Measurements from ENCODE around the gene PSMA2.

PSMA2 gene

DNA sequence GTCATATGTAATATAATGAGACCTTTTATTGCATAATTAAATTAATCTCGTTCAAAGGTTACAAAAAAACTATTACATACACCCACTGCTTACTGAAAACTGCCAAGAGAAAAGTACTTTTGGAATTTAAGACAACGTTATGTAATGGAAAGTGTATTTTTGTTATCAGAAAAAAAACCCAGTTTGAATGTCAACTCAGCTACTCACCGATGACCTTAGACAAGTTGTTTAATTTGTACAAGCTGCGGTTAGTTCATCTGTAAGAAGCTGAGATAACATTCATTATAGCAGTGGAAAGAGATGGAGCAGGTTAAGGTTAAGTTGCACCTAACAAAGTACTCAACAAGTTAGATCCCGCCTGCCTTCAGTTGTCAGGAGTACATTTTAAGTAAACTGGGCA is 1.1 kb downstream of the PSMA2 start:
- Histone ChIP-seq H3K27ac (ENCODE audit: low read length) (peak overlapping the region; percentile 96), H4K20me1 (ENCODE audit: insufficient read depth, low read length) (peaks cover 43% of the 10 kb centered on the region), H3K4me3 (ENCODE audit: low read depth in 1 of 2, low read length in 2 of 2) (peak overlapping the region; percentile 79 to 93), H3K9me3 (ENCODE audit: insufficient read depth, low read length, severe bottlenecking) (no peaks in the 10 kb centered on the region), H3K27me3 (ENCODE audit: insufficient read depth, low read length, poor library complexity) (no peaks in the 10 kb centered on the region), H3K4me2 (ENCODE audit: insufficient read depth, low read length) (peak overlapping the region; percentile 87), H2AFZ (ENCODE audit: low read depth, low read length) (no peak overlapping the region), H3K36me3 (ENCODE audit: insufficient read depth, low read length) (peaks cover 47% of the 10 kb centered on the region), H3K79me2 (ENCODE audit: insufficient read depth, low read length) (peaks cover 94% of the 10 kb centered on the region), H3K9ac (ENCODE audit: low read depth, low read length) (peak overlapping the region; percentile 94), H3K4me1 (ENCODE audit: insufficient read depth, low read length) (peaks cover 52% of the 10 kb centered on the region)
- TF ChIP-seq EZH2 (IDR thresholded peaks at IDR 0.05; ENCODE audit: borderline replicate concordance, low read depth, low read length, severe bottlenecking) = no peak
- TF ChIP-seq, protein P1, sequence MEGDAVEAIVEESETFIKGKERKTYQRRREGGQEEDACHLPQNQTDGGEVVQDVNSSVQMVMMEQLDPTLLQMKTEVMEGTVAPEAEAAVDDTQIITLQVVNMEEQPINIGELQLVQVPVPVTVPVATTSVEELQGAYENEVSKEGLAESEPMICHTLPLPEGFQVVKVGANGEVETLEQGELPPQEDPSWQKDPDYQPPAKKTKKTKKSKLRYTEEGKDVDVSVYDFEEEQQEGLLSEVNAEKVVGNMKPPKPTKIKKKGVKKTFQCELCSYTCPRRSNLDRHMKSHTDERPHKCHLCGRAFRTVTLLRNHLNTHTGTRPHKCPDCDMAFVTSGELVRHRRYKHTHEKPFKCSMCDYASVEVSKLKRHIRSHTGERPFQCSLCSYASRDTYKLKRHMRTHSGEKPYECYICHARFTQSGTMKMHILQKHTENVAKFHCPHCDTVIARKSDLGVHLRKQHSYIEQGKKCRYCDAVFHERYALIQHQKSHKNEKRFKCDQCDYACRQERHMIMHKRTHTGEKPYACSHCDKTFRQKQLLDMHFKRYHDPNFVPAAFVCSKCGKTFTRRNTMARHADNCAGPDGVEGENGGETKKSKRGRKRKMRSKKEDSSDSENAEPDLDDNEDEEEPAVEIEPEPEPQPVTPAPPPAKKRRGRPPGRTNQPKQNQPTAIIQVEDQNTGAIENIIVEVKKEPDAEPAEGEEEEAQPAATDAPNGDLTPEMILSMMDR (IDR thresholded peaks at IDR 0.05; ENCODE audit: borderline replicate concordance, extremely low read depth, low read length, poor library complexity, severe bottlenecking) = no peak
- ATAC-seq (ENCODE audit: insufficient read depth, low read depth) (no peak), DNase-seq (no peak)

DNA sequence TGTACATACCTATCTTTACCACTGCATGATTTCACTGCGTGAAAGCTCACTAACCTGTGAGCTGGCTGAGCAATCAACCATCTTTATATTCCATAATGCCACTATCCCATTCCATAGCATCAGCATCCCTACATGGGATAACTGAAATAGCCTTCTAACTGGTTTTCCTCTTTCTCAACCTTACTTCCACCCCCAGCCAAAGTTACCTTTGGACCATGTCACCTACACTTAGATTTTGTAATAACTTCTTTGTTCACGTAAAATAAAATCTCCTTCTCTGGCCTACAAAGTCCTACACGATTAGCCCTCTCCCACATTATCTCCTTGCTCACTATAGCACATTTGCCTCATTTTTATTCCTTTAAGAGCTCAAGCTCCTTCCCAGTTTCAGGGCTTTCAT is 2.5 kb downstream of the PSMA2 start:
- H4K20me1 ChIP-seq (ENCODE audit: insufficient read depth, low read length) = peaks cover 55% of the 10 kb centered on the region
- H3K9ac ChIP-seq (ENCODE audit: low read depth, low read length) = peak overlapping the region; percentile 94
- H3K4me3 ChIP-seq (ENCODE audit: low read depth in 1 of 2, low read length in 2 of 2) = peak overlapping the region in 1 of 2 experiments; percentile 79; a peak in 1 of 4 replicates

DNA sequence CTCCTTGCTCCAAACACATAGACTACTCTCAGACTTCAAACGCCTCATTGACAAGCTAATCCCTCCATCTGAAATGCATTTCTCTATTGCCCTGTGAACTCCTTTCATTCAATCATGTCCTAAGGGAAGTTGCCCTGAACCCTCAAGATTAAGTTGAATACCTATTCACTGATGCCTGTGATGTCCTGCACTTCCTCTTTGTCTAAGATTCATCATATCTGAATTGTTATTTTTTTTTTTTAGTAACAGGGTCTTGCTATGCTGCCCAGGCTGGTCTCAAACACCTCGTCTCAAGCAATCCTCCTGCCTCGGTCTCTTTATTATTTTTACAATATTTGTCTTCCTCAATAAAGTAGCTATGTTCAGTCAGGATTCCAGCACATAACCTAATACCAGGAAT is 3.2 kb downstream of the PSMA2 start:
- H4K20me1 ChIP-seq (ENCODE audit: insufficient read depth, low read length) = peaks cover 55% of the 10 kb centered on the region
- H3K79me2 ChIP-seq (ENCODE audit: insufficient read depth, low read length) = peaks cover 92% of the 10 kb centered on the region
- peaks cover 56% of the 10 kb centered on the region for H3K36me3 ChIP-seq (ENCODE audit: insufficient read depth, low read length)
- H2AFZ ChIP-seq (ENCODE audit: low read depth, low read length) = no peak overlapping the region
- no peaks in the 10 kb centered on the region for H3K9me3 ChIP-seq (ENCODE audit: insufficient read depth, low read length, severe bottlenecking)
- H3K9ac ChIP-seq (ENCODE audit: low read depth, low read length) = no peak overlapping the region
- ATAC-seq (ENCODE audit: insufficient read depth, low read depth) (no peak), DNase-seq (no peak)
- no peak for TF ChIP-seq EZH2 (IDR thresholded peaks at IDR 0.05; ENCODE audit: borderline replicate concordance, low read depth, low read length, severe bottlenecking)
- TF ChIP-seq, protein P1 (IDR thresholded peaks at IDR 0.05; ENCODE audit: borderline replicate concordance, extremely low read depth, low read length, poor library complexity, severe bottlenecking) = no peak
- peak overlapping the region; percentile 87; the same call in 1 of the 2 replicates for H3K4me2 ChIP-seq (ENCODE audit: insufficient read depth, low read length)
- H3K4me1 ChIP-seq (ENCODE audit: insufficient read depth, low read length) = peaks cover 44% of the 10 kb centered on the region
- no peak overlapping the region for H3K27ac ChIP-seq (ENCODE audit: low read length)
- 0 out of 4 replicates have a peak overlapping the region, but pooled peaks of 1 of the 2 experiments have one; percentile 21 for H3K4me3 ChIP-seq (ENCODE audit: low read depth in 1 of 2, low read length in 2 of 2)
- H3K27me3 ChIP-seq (ENCODE audit: insufficient read depth, low read length, poor library complexity) = no peaks in the 10 kb centered on the region

More for the DNA sequence above, 2.5 kb downstream of the PSMA2 start:
- TF ChIP-seq, protein P1 (IDR thresholded peaks at IDR 0.05; ENCODE audit: borderline replicate concordance, extremely low read depth, low read length, poor library complexity, severe bottlenecking) = no peak
- no peak for TF ChIP-seq EZH2 (IDR thresholded peaks at IDR 0.05; ENCODE audit: borderline replicate concordance, low read depth, low read length, severe bottlenecking)
- peaks cover 51% of the 10 kb centered on the region for H3K4me1 ChIP-seq (ENCODE audit: insufficient read depth, low read length)
- DNase-seq (no peak), ATAC-seq (ENCODE audit: insufficient read depth, low read depth) (no peak)
- H3K79me2 ChIP-seq (ENCODE audit: insufficient read depth, low read length) = peaks cover 96% of the 10 kb centered on the region
- no peak overlapping the region for H2AFZ ChIP-seq (ENCODE audit: low read depth, low read length)
- no peaks in the 10 kb centered on the region for H3K27me3 ChIP-seq (ENCODE audit: insufficient read depth, low read length, poor library complexity)
- peak overlapping the region; percentile 87 for H3K4me2 ChIP-seq (ENCODE audit: insufficient read depth, low read length)
- H3K9me3 ChIP-seq (ENCODE audit: insufficient read depth, low read length, severe bottlenecking) = no peaks in the 10 kb centered on the region
- H3K27ac ChIP-seq (ENCODE audit: low read length) = no peak overlapping the region
- H3K36me3 ChIP-seq (ENCODE audit: insufficient read depth, low read length) = peaks cover 49% of the 10 kb centered on the region
